Activated gamma-delta T cell treated with Interleukin-2 at 50 U/mL for 16 hours (primary cell): ENCODE data around the gene TMPRSS9.
"Not testable (repeated sequence)": the region's sequence is repeated elsewhere in the genome, so short reads cannot be mapped to it uniquely, and the experiment has no call there.

Experiments
- DNase-seq: peaks from one replicate; pipeline ENCODE4 v3.0.0-alpha.2; 2020

Gene TMPRSS9

GRCh38 chr19:2343289-2343982 lies 16.6 kb upstream of the TMPRSS9 start:
- DNase-seq, result no peak

GRCh38 chr19:2344381-2344870 lies 15.6 kb upstream of the TMPRSS9 start:
- DNase-seq, result no peak

GRCh38 chr19:2345076-2345475 lies 15.0 kb upstream of the TMPRSS9 start:
- no peak for DNase-seq

GRCh38 chr19:2345794-2346663 lies 14.0 kb upstream of the TMPRSS9 start:
- DNase-seq, result no peak

- DNase-seq, result not testable (repeated sequence)
These were observed 10.2 kb upstream of the TMPRSS9 start for GRCh38 chr19:2349818-2350217.

GRCh38 chr19:2350656-2351055 lies 9.4 kb upstream of the TMPRSS9 start:
- no peak for DNase-seq

GRCh38 chr19:2351591-2351990 lies 8.5 kb upstream of the TMPRSS9 start:
- no peak for DNase-seq

- no peak for DNase-seq
These were observed 7.9 kb upstream of the TMPRSS9 start for GRCh38 chr19:2352121-2352520.

- no peak for DNase-seq
These were observed 6.7 kb upstream of the TMPRSS9 start for GRCh38 chr19:2353159-2353886.

GRCh38 chr19:2353887-2354592 lies 6.0 kb upstream of the TMPRSS9 start:
- DNase-seq, result no peak

GRCh38 chr19:2354670-2355069 lies 5.4 kb upstream of the TMPRSS9 start:
- DNase-seq, result no peak

GRCh38 chr19:2355168-2356035 lies 4.7 kb upstream of the TMPRSS9 start:
- DNase-seq, result no peak

GRCh38 chr19:2356036-2356646 lies 3.9 kb upstream of the TMPRSS9 start:
- no peak for DNase-seq

GRCh38 chr19:2357279-2358206 lies 2.5 kb upstream of the TMPRSS9 start:
- no peak for DNase-seq

GRCh38 chr19:2358548-2359173 lies 1.4 kb upstream of the TMPRSS9 start:
- DNase-seq, result no peak

GRCh38 chr19:2360833-2361232 lies 768 bp downstream of the TMPRSS9 start:
- no peak for DNase-seq

GRCh38 chr19:2361246-2362045 lies 1.4 kb downstream of the TMPRSS9 start:
- no peak for DNase-seq
